Tibial nerve (tissue), 4 donors: Measurements from ENCODE around the gene TUBGCP2. TPM values are rescaled to one million over a fixed set of nuclear protein-coding genes. Genes with fewer than 3 reads are reported as not detected.
A peak's percentile ranks its signal among the peaks of the same experiment; 100 is the strongest.

Source experiments
- DNase-seq, 2 donors: peaks; one replicate each; pipeline ENCODE4 v3.0.0-alpha.2; 2019; ENCODE audit warnings: low spot score in 2 of 2
- H3K27ac ChIP-seq, 4 donors: fragments of 200-600 bp; sonication (generic) in 3 of 4; one replicate each; pipeline ENCODE4 v1.5.1; 2017 to 2019; ENCODE audit warnings: mild to moderate bottlenecking in 1 of 4
- H3K27me3 ChIP-seq, 2 donors: fragments of 200-600 bp; sonication (generic) in 1 of 2; one replicate each; pipeline versions ENCODE4 v1.5.1 to v1.6.0; 2017 to 2019
- H3K36me3 ChIP-seq, 3 donors: fragments of 200-600 bp; sonication (generic); one replicate each; pipeline ENCODE4 v1.5.1; 2018 to 2019
- H3K4me1 ChIP-seq, 4 donors: fragments of 200-600 bp; sonication (generic) in 3 of 4; one replicate each; pipeline ENCODE4 v1.5.1; 2017 to 2019
- H3K4me3 ChIP-seq, 4 donors: fragments of 200-600 bp; sonication (generic) in 3 of 4; one replicate each; pipeline ENCODE4 v1.5.1; 2017 to 2019; ENCODE audit warnings: mild to moderate bottlenecking in 1 of 4, moderate library complexity in 1 of 4
- H3K9me3 ChIP-seq, 4 donors: fragments of 200-600 bp; sonication (generic) in 3 of 4; one replicate each; pipeline ENCODE4 v1.5.1; 2017 to 2019
- CTCF ChIP-seq, 5 experiments: fragments of 200-600 bp in 3 of 5; fragments of 450-650 bp in 2 of 5; sonication (generic) in 3 of 5; IDR thresholded peaks; one replicate each; pipeline ENCODE4 v1.5.1; 2016 to 2019; ENCODE audit warnings: antibody characterized with exemption in 5 of 5, mild to moderate bottlenecking in 3 of 5, moderate library complexity in 2 of 5
- EP300 ChIP-seq, 2 donors: sonication (generic); formaldehyde crosslinking; IDR thresholded peaks; one replicate each; pipeline ENCODE4 v1.6.1; 2017; ENCODE audit warnings: antibody characterized with exemption in 2 of 2, mild to moderate bottlenecking in 1 of 2
- POLR2A ChIP-seq, 2 donors: fragments of 450-650 bp; IDR thresholded peaks; one replicate each; pipeline ENCODE4 v1.6.1; 2017; ENCODE audit warnings: antibody characterized with exemption in 2 of 2, mild to moderate bottlenecking in 2 of 2, moderate library complexity in 2 of 2
- WGBS, 2 donors: methylation state at CpG; one replicate each; pipeline ENCODE4 v1.1.5; 2018; 5-methylcytosine and 5-hydroxymethylcytosine counted together
- total RNA-seq, 4 donors: library from RNA; depleted of rRNA; stranded (reverse); fragments of >200 nt; gene quantifications; one replicate each; pipeline ENCODE4 v1.1.0, GENCODE V29; 2016

Gene TUBGCP2
- total RNA-seq, 4 donors from 2014 or later, result 35.8 to 73.5 (median 45.7) TPM

GRCh38 chr10:133347710-133348517 is 39.2 kb upstream of the TUBGCP2 start:
- DNase-seq, result no peak
- WGBS, 2 donors, result 38 to 47% methylated on average over 12 to 14 of the region's 16 CpGs
- TF ChIP-seq EP300 (IDR thresholded peaks at IDR 0.05) (no peak), POLR2A (IDR thresholded peaks at IDR 0.05) (no peak), CTCF (IDR thresholded peaks at IDR 0.05) (no peak)
- H3K36me3 ChIP-seq, result no peaks in the 10 kb centered on the region
- H3K27ac ChIP-seq, result peak overlapping the region in 2 of 4 donors; percentile 29 to 73
- H3K4me1 ChIP-seq, result peaks cover 0 to 37% (median 5%) of the 10 kb centered on the region in 4 donors
- peaks cover 0 to 21% of the 10 kb centered on the region in 2 donors for H3K27me3 ChIP-seq
- no peaks in the 10 kb centered on the region for H3K9me3 ChIP-seq
- H3K4me3 ChIP-seq, result no peak overlapping the region

GRCh38 chr10:133346413-133346812 is 37.7 kb upstream of the TUBGCP2 start:
- Histone ChIP-seq H3K4me1 (peaks cover 0 to 37% (median 5%) of the 10 kb centered on the region in 4 donors), H3K27me3 (peaks cover 0 to 35% of the 10 kb centered on the region in 2 donors), H3K9me3 (peaks cover 0 to 1% (median 0%) of the 10 kb centered on the region in 4 donors), H3K27ac (no peak overlapping the region), H3K4me3 (no peak overlapping the region), H3K36me3 (no peaks in the 10 kb centered on the region)
- no peak for TF ChIP-seq EP300 (IDR thresholded peaks at IDR 0.05)
- no peak for TF ChIP-seq POLR2A (IDR thresholded peaks at IDR 0.05)
- TF ChIP-seq CTCF (IDR thresholded peaks at IDR 0.05), result no peak
- 52 to 63% methylated on average over 11 of the region's 11 CpGs for WGBS, 2 donors
- no peak for DNase-seq

GRCh38 chr10:133344236-133344635 is 35.6 kb upstream of the TUBGCP2 start:
- no peak for TF ChIP-seq EP300 (IDR thresholded peaks at IDR 0.05)
- no peak for DNase-seq
- peaks cover 0 to 55% of the 10 kb centered on the region in 2 donors for H3K27me3 ChIP-seq
- no peak overlapping the region for H3K4me3 ChIP-seq
- H3K36me3 ChIP-seq, result no peaks in the 10 kb centered on the region
- H3K9me3 ChIP-seq, result peaks cover 0 to 5% (median 0%) of the 10 kb centered on the region in 4 donors
- H3K27ac ChIP-seq, result no peak overlapping the region
- peaks cover 0 to 16% (median 3%) of the 10 kb centered on the region in 4 donors for H3K4me1 ChIP-seq
- WGBS, 2 donors, result 63 to 65% methylated on average over 5 of the region's 5 CpGs

- H3K27me3 ChIP-seq, result peaks cover 0 to 59% of the 10 kb centered on the region in 2 donors
- H3K9me3 ChIP-seq, result peaks cover 0 to 5% (median 0%) of the 10 kb centered on the region in 4 donors
- peaks cover 0 to 16% (median 3%) of the 10 kb centered on the region in 4 donors for H3K4me1 ChIP-seq
- 65 to 68% methylated on average over 9 of the region's 9 CpGs for WGBS, 2 donors
- H3K4me3 ChIP-seq, result no peak overlapping the region
- H3K27ac ChIP-seq, result no peak overlapping the region
- TF ChIP-seq POLR2A (IDR thresholded peaks at IDR 0.05), result no peak
- H3K36me3 ChIP-seq, result no peaks in the 10 kb centered on the region
- no peak for DNase-seq
Measured at GRCh38 chr10:133343558-133343957, 34.9 kb upstream of the TUBGCP2 start.

- TF ChIP-seq CTCF (IDR thresholded peaks at IDR 0.05) (no peak), POLR2A (IDR thresholded peaks at IDR 0.05) (no peak), EP300 (IDR thresholded peaks at IDR 0.05) (no peak)
- H3K4me1 ChIP-seq, result peaks cover 0 to 12% (median 3%) of the 10 kb centered on the region in 4 donors
- WGBS, 2 donors, result 75 to 76% methylated on average over 4 to 8 of the region's 8 CpGs
- no peak overlapping the region for H3K4me3 ChIP-seq
- DNase-seq, result no peak
- H3K27ac ChIP-seq, result no peak overlapping the region
- H3K27me3 ChIP-seq, result peaks cover 0 to 65% of the 10 kb centered on the region in 2 donors
- H3K36me3 ChIP-seq, result no peaks in the 10 kb centered on the region
- H3K9me3 ChIP-seq, result peaks cover 0 to 5% (median 0%) of the 10 kb centered on the region in 4 donors
Measured at GRCh38 chr10:133342942-133343341, 34.3 kb upstream of the TUBGCP2 start.

DNA sequence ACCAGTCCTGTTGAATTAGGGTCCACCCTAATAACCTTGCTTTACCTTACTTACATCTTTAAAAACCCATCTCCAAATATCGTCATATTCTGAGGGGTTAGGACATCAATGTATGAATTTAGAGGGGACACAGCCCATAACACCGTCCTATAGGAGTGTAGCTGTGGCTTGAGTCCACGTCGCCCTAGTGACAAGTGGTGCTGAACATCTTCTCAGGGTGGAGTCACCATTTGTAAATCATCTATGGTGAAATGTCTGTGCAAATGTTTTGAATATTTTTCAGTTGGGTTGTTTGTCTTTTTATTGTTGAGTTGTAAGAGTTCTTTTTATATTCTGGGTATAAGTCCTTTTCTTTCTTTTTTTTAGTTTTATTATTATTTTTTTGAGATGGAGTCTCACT is 33.3 kb upstream of the TUBGCP2 start:
- Histone ChIP-seq H3K4me1 (peaks cover 0 to 2% (median under 1%) of the 10 kb centered on the region in 4 donors), H3K9me3 (peaks cover 0 to 5% (median 0%) of the 10 kb centered on the region in 4 donors), H3K27ac (no peak overlapping the region), H3K36me3 (no peaks in the 10 kb centered on the region), H3K4me3 (no peak overlapping the region), H3K27me3 (peaks cover 0 to 69% of the 10 kb centered on the region in 2 donors)
- WGBS, 2 donors, result 82 to 88% methylated on average over 4 of the region's 4 CpGs
- TF ChIP-seq POLR2A (IDR thresholded peaks at IDR 0.05) (no peak), CTCF (IDR thresholded peaks at IDR 0.05) (no peak), EP300 (IDR thresholded peaks at IDR 0.05) (no peak)
- DNase-seq, result no peak
